Measurements from ENCODE around the gene AARS2. TPM values are rescaled to one million over a fixed set of nuclear protein-coding genes. Genes with fewer than 3 reads are reported as not detected.

Gene AARS2
- total and polyA plus RNA-seq, 12 donors: 5.3 to 15.9 (median 9.7) TPM

DNA sequence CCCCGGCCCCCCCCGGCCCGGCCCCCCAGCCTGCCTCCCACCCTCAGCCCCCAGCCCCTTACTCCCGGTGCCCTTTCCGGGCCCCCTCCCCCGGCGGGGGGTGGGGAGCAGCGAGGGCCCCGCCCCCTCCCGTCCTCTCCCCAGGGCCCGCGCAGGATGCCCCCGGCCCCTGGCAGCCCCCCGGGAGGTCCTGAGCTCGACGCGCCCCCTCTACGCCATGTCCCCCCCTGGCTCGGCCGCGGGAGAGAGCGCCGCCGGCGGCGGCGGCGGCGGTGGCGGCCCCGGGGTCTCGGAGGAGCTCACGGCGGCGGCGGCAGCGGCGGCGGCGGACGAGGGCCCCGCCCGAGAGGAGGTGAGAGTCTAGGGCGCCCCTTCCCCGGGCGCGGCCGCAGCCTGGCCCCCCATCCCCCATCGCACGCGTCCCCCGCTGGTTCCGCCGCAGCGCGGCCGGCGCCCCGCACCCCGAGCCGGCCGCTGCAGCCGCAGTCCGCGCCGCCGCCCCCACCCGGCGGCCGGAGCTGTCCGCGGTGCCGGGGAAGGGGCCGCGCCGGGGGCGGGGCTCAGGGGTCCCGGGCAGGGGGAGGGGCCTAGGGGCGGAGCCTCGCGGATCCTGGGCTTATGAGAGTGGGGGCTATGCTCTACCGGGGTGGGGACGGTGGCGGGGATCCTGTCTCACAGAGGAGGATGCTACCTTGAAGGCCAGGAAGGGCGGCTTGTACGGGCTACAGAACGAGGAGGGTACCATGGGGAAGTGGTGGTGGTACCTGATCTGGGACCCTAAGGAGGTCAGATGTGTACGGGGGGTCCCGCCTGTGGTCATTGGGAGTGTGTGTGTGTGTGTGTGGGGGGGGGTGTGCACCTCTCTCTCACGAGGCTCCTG, 42.4 kb downstream of the AARS2 start:
- TF ChIP-seq, protein P1, sequence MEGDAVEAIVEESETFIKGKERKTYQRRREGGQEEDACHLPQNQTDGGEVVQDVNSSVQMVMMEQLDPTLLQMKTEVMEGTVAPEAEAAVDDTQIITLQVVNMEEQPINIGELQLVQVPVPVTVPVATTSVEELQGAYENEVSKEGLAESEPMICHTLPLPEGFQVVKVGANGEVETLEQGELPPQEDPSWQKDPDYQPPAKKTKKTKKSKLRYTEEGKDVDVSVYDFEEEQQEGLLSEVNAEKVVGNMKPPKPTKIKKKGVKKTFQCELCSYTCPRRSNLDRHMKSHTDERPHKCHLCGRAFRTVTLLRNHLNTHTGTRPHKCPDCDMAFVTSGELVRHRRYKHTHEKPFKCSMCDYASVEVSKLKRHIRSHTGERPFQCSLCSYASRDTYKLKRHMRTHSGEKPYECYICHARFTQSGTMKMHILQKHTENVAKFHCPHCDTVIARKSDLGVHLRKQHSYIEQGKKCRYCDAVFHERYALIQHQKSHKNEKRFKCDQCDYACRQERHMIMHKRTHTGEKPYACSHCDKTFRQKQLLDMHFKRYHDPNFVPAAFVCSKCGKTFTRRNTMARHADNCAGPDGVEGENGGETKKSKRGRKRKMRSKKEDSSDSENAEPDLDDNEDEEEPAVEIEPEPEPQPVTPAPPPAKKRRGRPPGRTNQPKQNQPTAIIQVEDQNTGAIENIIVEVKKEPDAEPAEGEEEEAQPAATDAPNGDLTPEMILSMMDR (IDR thresholded peaks at IDR 0.05): no peak
- TF ChIP-seq POLR2A (IDR thresholded peaks at IDR 0.05): no peak
- peaks cover 0 to 3% of the 10 kb centered on the region in 2 donors for H3K4me1 ChIP-seq (replicated peaks in 1 of 2)
- peaks cover 29% of the 10 kb centered on the region for H3K27me3 ChIP-seq
- H3K36me3 ChIP-seq (replicated peaks in 1 of 2): no peaks in the 10 kb centered on the region
- intact Hi-C loops (cut with DNase I): loop anchor here in 1 of 2 donors (5.0 kb wide), 1 partner anchor 67 kb away; no protein-coding TSS in a partner anchor
- no peaks in the 10 kb centered on the region for H3K9me3 ChIP-seq (replicated peaks in 1 of 3)
- no peak overlapping the region for H3K27ac ChIP-seq
- DNase-seq: no peak
- peak overlapping the region in 1 of 4 donors; percentile 55 for H3K4me3 ChIP-seq
- WGBS, 4 donors: 2 to 7% (median 4%) methylated on average over 4 to 83 of the region's 90 CpGs

DNA sequence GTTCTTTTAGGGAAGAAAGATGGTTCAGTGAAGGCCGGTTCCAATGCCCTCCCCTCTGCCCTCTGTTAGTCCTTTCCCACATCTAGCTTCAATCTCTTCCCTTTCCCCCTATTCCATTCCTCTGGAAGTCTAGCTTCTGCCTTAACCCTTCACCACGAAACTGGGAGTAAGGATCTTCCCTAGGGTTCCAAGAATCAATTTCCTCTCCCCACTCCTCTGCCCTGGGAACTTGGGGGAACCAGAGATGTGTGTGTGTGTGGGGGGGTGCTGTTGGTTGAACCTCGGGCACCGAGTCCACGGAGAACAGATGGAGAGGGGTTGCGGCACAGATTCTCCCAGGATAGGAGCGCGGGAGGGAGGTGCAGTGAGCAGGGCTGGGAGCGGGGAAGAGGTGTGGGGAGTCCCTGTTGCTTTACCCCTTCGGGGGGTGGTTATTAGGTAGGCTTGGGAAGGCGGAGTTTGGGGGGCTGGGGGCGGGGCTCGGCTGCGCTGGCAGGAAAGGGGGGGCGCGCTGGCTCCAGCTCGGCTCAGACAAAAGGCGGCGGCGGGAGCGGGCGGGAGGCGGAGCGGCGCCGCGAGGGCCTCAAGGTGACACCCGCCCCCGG, 43.1 kb downstream of the AARS2 start, which contains the start of gene TMEM151B:
TSS of gene TMEM151B (plus strand) at position 530 of the 605 bp plus-strand sequence. CDS start 293 bp downstream, outside the sequence.
- H3K27me3 ChIP-seq: peaks cover 22% of the 10 kb centered on the region
- no peaks in the 10 kb centered on the region for H3K36me3 ChIP-seq (replicated peaks in 1 of 2)
- peak within 1 kb of the TSS in 1 of 4 donors; percentile 55 for H3K4me3 ChIP-seq
- intact Hi-C loops (cut with DNase I): loop anchor here (2.0 to 5.0 kb wide), 2 partner anchors 67 to 69 kb away; no protein-coding TSS in a partner anchor
- no peak within 1 kb of the TSS for H3K27ac ChIP-seq
- DNase-seq: peak in 1 of 7 donors; percentile 58
- no peak for TF ChIP-seq POLR2A (IDR thresholded peaks at IDR 0.05)
- TF ChIP-seq, protein P1 (IDR thresholded peaks at IDR 0.05): no peak
- H3K9me3 ChIP-seq (replicated peaks in 1 of 3): no peaks in the 10 kb centered on the region
- H3K4me1 ChIP-seq (replicated peaks in 1 of 2): peaks cover 0 to under 1% of the 10 kb centered on the region in 2 donors
- WGBS, 4 donors: 15 to 55% (median 24%) methylated on average over 9 to 26 of the region's 29 CpGs

DNA sequence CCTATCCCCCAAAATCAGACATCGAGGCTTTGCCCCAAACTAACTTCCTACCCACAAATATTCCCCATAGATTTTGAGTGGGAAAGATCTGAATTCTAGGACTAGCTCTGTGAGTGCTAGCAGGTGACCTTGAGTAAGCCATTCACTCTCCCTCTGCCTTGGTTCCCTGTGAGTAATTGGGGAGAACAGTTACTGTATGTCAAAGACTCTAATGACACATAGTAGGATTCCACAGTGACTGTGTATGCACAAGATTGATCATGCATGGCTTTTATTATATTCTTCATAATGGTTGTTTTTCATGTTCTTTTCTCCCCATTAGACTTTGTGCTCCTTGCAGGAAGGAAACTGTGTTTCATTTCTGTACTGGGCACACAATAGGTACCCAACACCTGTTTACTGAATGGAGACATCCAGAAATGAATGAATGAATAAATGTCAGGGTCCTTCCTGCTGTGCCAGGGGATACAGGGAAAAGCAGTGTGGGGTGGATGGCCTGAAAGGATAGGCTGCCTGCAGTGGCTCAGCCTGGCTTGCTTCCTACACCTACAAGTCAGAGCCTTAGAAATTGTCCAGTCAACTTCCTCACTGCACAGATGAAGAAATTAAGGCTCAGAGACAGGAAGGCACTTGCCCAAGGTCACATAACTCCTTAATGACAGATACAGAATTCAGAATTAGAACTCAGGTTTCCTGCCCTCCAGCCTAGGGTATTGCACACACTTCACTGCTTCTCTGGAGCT, 43.8 kb downstream of the AARS2 start:
- no peaks in the 10 kb centered on the region for H3K36me3 ChIP-seq (replicated peaks in 1 of 2)
- DNase-seq: no peak
- 55 to 70% (median 61%) methylated on average over 1 of the region's 1 CpG for WGBS, 4 donors
- H3K9me3 ChIP-seq (replicated peaks in 1 of 3): no peaks in the 10 kb centered on the region
- TF ChIP-seq, protein P1 (IDR thresholded peaks at IDR 0.05): no peak
- no peak for TF ChIP-seq POLR2A (IDR thresholded peaks at IDR 0.05)
- H3K27ac ChIP-seq: no peak overlapping the region
- H3K4me3 ChIP-seq: no peak overlapping the region
- peaks cover 6 to 7% of the 10 kb centered on the region in 2 donors for H3K4me1 ChIP-seq (replicated peaks in 1 of 2)
- intact Hi-C loops (cut with DNase I): loop anchor here in 1 of 2 donors (2.0 kb wide), 1 partner anchor 69 kb away; no protein-coding TSS in a partner anchor
- H3K27me3 ChIP-seq: peaks cover 22% of the 10 kb centered on the region

All from adrenal gland (tissue), 12 donors.